Smooth muscle cell (in vitro differentiated cells): ENCODE data around the gene IFRD2. TPM values are rescaled to one million over a fixed set of nuclear protein-coding genes. Genes with fewer than 3 reads are reported as not detected.

Source experiments
- DNase-seq: peaks from one replicate; lab custom pipeline; 2025; ENCODE audit not compliant: unreplicated experiment; lab: John Stamatoyannopoulos, UW
- H2AFZ ChIP-seq: fragments of 200-600 bp; sonication (generic); 2 replicates; pipeline ENCODE4 v1.6.0; 2016; ENCODE audit warnings: antibody characterized with exemption, low read depth, mild to moderate bottlenecking
- H3F3A ChIP-seq: fragments of 200-600 bp; sonication (generic); 2 replicates; pipeline ENCODE4 v1.6.0; 2017; ENCODE audit warnings: antibody characterized with exemption, low read depth
- H3K27ac ChIP-seq: fragments of 200-600 bp; sonication (generic); 2 replicates; pipeline ENCODE4 v1.5.1; 2016; ENCODE audit warnings: low read depth, mild to moderate bottlenecking
- H3K27me3 ChIP-seq: fragments of 200-600 bp; sonication (generic); 2 replicates; pipeline ENCODE4 v1.6.1; 2016; ENCODE audit warnings: low read depth, mild to moderate bottlenecking
- H3K36me3 ChIP-seq: fragments of 200-600 bp; sonication (generic); 2 replicates; pipeline ENCODE4 v1.5.1; 2016; ENCODE audit warnings: low read depth
- H3K4me1 ChIP-seq: fragments of 200-600 bp; sonication (generic); 2 replicates; pipeline ENCODE4 v1.5.1; 2016; ENCODE audit warnings: low read depth
- H3K4me2 ChIP-seq: fragments of 200-600 bp; sonication (generic); 2 replicates; pipeline ENCODE4 v1.6.0; 2016; ENCODE audit warnings: mild to moderate bottlenecking
- H3K4me3 ChIP-seq: fragments of 200-600 bp; sonication (generic); 2 replicates; pipeline ENCODE4 v1.5.1; 2016; ENCODE audit warnings: mild to moderate bottlenecking
- H3K79me2 ChIP-seq: fragments of 200-600 bp; sonication (generic); 2 replicates; pipeline ENCODE4 v1.6.0; 2016; ENCODE audit warnings: low read depth, mild to moderate bottlenecking
- H3K9ac ChIP-seq: fragments of 200-600 bp; sonication (generic); 2 replicates; pipeline ENCODE4 v1.6.0; 2016; ENCODE audit warnings: low read depth
- H3K9me3 ChIP-seq: fragments of 200-600 bp; sonication (generic); replicated peaks from 2 replicates; pipeline ENCODE4 v1.5.1; 2016; ENCODE audit warnings: low read depth
- H4K20me1 ChIP-seq: fragments of 200-600 bp; sonication (generic); 2 replicates; pipeline ENCODE4 v1.6.0; 2016; ENCODE audit warnings: low read depth
- CTCF ChIP-seq: fragments of 200-600 bp; sonication (generic); IDR thresholded peaks from 2 replicates; pipeline ENCODE4 v1.5.1; 2017; ENCODE audit warnings: borderline replicate concordance, mild to moderate bottlenecking, antibody characterized with exemption; ENCODE audit not compliant: insufficient read depth, poor library complexity, severe bottlenecking
- WGBS: methylation state at CpG from one replicate; pipeline ENCODE4 v1.1.7; 2016; ENCODE audit warnings: low lambda C conversion rate; 5-methylcytosine and 5-hydroxymethylcytosine counted together
- polyA plus RNA-seq: library from polyadenylated mRNA; unstranded; fragments of >200 nt; fragmentation: Nextera tagmentation; extraction: Ambion mirVana; gene quantifications from 2 replicates; pipeline ENCODE4 v1.2.1, GENCODE V29; 2016
- total RNA-seq: library from RNA; depleted of rRNA; stranded (reverse); fragments of >200 nt; gene quantifications from 2 replicates; pipeline ENCODE4 v1.2.3, GENCODE V29; 2014

The IFRD2 gene
- total and polyA plus RNA-seq, 2 experiments from 2014 or later, result 20.8 to 59.3 TPM

DNA sequence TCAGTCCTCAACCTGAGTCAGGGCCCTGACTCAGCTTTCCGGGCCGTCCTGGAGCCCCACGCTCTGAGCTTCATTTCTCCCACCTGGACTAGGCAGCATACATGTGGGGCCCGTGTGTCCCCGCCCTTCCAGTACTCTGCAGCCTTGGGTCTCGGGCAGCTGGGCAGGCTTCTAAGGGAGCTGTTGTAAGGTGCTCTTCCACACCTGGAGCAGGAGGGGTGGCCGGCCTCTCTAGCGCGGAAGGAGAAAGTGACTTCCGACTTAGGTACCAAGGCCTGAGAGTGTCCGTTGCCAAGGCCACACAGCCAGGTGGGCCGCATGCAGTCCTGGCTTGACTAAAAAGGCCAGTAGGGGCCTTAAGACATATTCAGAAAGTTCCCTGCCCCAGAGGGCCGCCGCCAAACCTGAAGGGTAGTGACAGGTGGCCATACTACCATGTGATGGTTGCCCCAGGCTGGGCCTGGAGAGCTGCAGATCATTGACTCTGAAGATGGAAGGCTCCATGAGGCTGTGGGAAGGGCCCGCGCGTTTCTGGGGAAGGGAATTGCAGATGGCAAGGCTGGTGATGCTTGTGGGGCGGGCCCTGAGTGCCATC is 32.7 kb downstream of the IFRD2 start:
- DNase-seq, result no peak
- Histone ChIP-seq H3F3A (peaks cover 26% of the 10 kb centered on the region), H3K4me1 (peaks cover 26% of the 10 kb centered on the region), H3K4me3 (no peak overlapping the region), H3K27ac (peak overlapping the region; percentile 98), H3K36me3 (no peaks in the 10 kb centered on the region), H3K4me2 (peak overlapping the region; percentile 89), H3K9ac (no peak overlapping the region), H2AFZ (no peak overlapping the region), H3K9me3 (no peaks in the 10 kb centered on the region), H3K27me3 (no peaks in the 10 kb centered on the region), H3K79me2 (no peaks in the 10 kb centered on the region), H4K20me1 (peaks cover 20% of the 10 kb centered on the region)
- TF ChIP-seq CTCF, result no peak
- 66% methylated on average over 18 of the region's 18 CpGs for WGBS

- Histone ChIP-seq H3K4me3 (no peak overlapping the region), H2AFZ (no peak overlapping the region), H3F3A (peaks cover 26% of the 10 kb centered on the region), H3K36me3 (no peaks in the 10 kb centered on the region), H3K4me2 (no peak overlapping the region), H3K9me3 (no peaks in the 10 kb centered on the region), H3K9ac (no peak overlapping the region), H3K27me3 (no peaks in the 10 kb centered on the region), H3K79me2 (peaks cover 3% of the 10 kb centered on the region), H3K4me1 (peaks cover 20% of the 10 kb centered on the region), H4K20me1 (peaks cover 25% of the 10 kb centered on the region), H3K27ac (peak overlapping the region; percentile 98)
- no peak for TF ChIP-seq CTCF
- WGBS, result 86% methylated on average over 16 of the region's 16 CpGs
- DNase-seq, result no peak
Measured at GRCh38 chr3:50258979-50259378, 33.2 kb downstream of the IFRD2 start.

GRCh38 chr3:50258029-50258680 is 34.1 kb downstream of the IFRD2 start:
- WGBS, result 92% methylated on average over 11 of the region's 17 CpGs
- Histone ChIP-seq H3K27ac (peak overlapping the region; percentile 98), H3K9ac (no peak overlapping the region), H3K4me1 (peaks cover 14% of the 10 kb centered on the region), H3F3A (peaks cover 21% of the 10 kb centered on the region), H3K36me3 (no peaks in the 10 kb centered on the region), H4K20me1 (peaks cover 32% of the 10 kb centered on the region), H2AFZ (no peak overlapping the region), H3K9me3 (no peaks in the 10 kb centered on the region), H3K79me2 (peaks cover 9% of the 10 kb centered on the region), H3K4me3 (no peak overlapping the region), H3K4me2 (no peak overlapping the region), H3K27me3 (no peaks in the 10 kb centered on the region)
- DNase-seq, result no peak
- TF ChIP-seq CTCF, result no peak
